HepG2 (cell line): ENCODE results near the gene CDC20B. TPM values are rescaled to one million over a fixed set of nuclear protein-coding genes. Genes with fewer than 3 reads are reported as not detected.

Source experiments
- ATAC-seq: fragments of 200-7000 bp; cut with Tn5 transposase; 3 replicates; pipeline ENCODE4 v1.9.1; 2020; ENCODE audit warnings: mild to moderate bottlenecking, moderate library complexity
- Bru-seq: library from RNA; stranded (reverse); fragments of 400-500 nt; gene quantifications from one replicate; lab custom pipeline; 2021; lab: Mats Ljungman, UMichigan
- BruChase-seq, 2 experiments: library from RNA; stranded (reverse); fragments of 400-500 nt; gene quantifications; one replicate each; lab custom pipeline; 2021; lab: Mats Ljungman, UMichigan
- BruUV-seq: library from RNA; stranded (reverse); fragments of 400-500 nt; replicated peaks from 2 replicates; lab custom pipeline; 2021; lab: Mats Ljungman, UMichigan
- CTCF ChIA-PET: fragments of 300-600 bp; formaldehyde crosslinking; extraction: SDS; loops from one replicate; lab custom pipeline; 2021; ENCODE audit warnings: low total read pairs, inconsistent platforms, low intra/inter-chr PET ratio; lab: Yijun Ruan, JAX
- POLR2A ChIA-PET: fragments of 350-600 bp; sonication (Branson Sonifier 250); formaldehyde crosslinking; loops from one replicate; lab custom pipeline; 2020; ENCODE audit warnings: antibody characterized with exemption, inconsistent platforms; lab: Yijun Ruan, JAX
- DNase-seq: peaks from one replicate; pipeline ENCODE4 v3.0.0-alpha.2; 2015; ENCODE audit warnings: low spot score
- FAIRE-seq: peaks from 3 replicates; lab custom pipeline; 2011; peaks lifted over from hg19 to GRCh38; lab: Jason Lieb, UNC
- H2AFZ ChIP-seq: one replicate; pipeline ENCODE4 v1.6.1; 2011; ENCODE audit warnings: low read length, inconsistent platforms
- H3K27ac ChIP-seq: fragments of 300-600 bp; 3 replicates; pipeline ENCODE4 v1.8.0; 2011; ENCODE audit warnings: mixed run types, mild to moderate bottlenecking, mixed read lengths, low read length, inconsistent platforms; ENCODE audit not compliant: insufficient read depth; ENCODE audit errors: extremely low read length
- H3K27me3 ChIP-seq, 2 experiments: fragments of 200-600 bp in 1 of 2; 2 replicates in 1 of 2; 3 replicates in 1 of 2; pipeline versions ENCODE4 v1.6.0 to v1.8.0; 2011; ENCODE audit warnings: low read length in 2 of 2, mild to moderate bottlenecking in 2 of 2, moderate library complexity in 2 of 2, inconsistent platforms in 1 of 2; ENCODE audit not compliant: insufficient read depth in 2 of 2, control insufficient read depth in 1 of 2
- H3K36me3 ChIP-seq, 2 experiments: fragments of 200-600 bp in 1 of 2; replicated peaks in 1 of 2; 2 replicates in 1 of 2; 3 replicates in 1 of 2; pipeline versions ENCODE4 v1.5.1 to v1.8.0; 2011; ENCODE audit warnings: low read length in 2 of 2, inconsistent platforms in 1 of 2; ENCODE audit not compliant: insufficient read depth in 2 of 2, control insufficient read depth in 1 of 2
- H3K4me1 ChIP-seq: 2 replicates; pipeline ENCODE4 v1.5.1; 2012; ENCODE audit warnings: low read length, inconsistent platforms; ENCODE audit not compliant: insufficient read depth
- H3K4me2 ChIP-seq: 2 replicates; pipeline ENCODE4 v1.6.0; 2011; ENCODE audit warnings: low read depth, low read length, inconsistent platforms
- H3K4me3 ChIP-seq, 3 experiments: fragments of 200-600 bp in 1 of 3; sonication (generic), shearing (Covaris generic) in 1 of 3; replicated peaks in 1 of 3; 2 replicates each; pipeline ENCODE4 v1.5.1; 2011 to 2016; ENCODE audit warnings: low read length in 3 of 3, inconsistent platforms in 2 of 3, low read depth in 2 of 3, mild to moderate bottlenecking in 2 of 3, control low read depth in 1 of 3, mixed read lengths in 1 of 3; ENCODE audit not compliant: insufficient read depth in 1 of 3
- H3K79me2 ChIP-seq: one replicate; pipeline ENCODE4 v1.6.1; 2011; ENCODE audit warnings: low read length, inconsistent platforms; ENCODE audit not compliant: insufficient read depth
- H3K9ac ChIP-seq: 2 replicates; pipeline ENCODE4 v1.6.0; 2011; ENCODE audit warnings: mild to moderate bottlenecking, low read depth, low read length, inconsistent platforms; ENCODE audit not compliant: insufficient read depth
- H3K9me3 ChIP-seq: 2 replicates; pipeline ENCODE4 v1.5.1; 2012; ENCODE audit warnings: mild to moderate bottlenecking, low read length
- H4K20me1 ChIP-seq: 2 replicates; pipeline ENCODE4 v1.6.0; 2011; ENCODE audit warnings: inconsistent platforms, mild to moderate bottlenecking, low read length, moderate library complexity; ENCODE audit not compliant: insufficient read depth
- CSRNP1 ChIP-seq: sonication (generic); formaldehyde crosslinking; IDR thresholded peaks from 2 replicates; pipeline ENCODE4 v1.8.1; 2023; ENCODE audit warnings: mild to moderate bottlenecking, missing genetic modification reagents
- HDAC1 ChIP-seq: sonication (generic); formaldehyde crosslinking; IDR thresholded peaks from 2 replicates; pipeline ENCODE4 v1.5.1; 2020; ENCODE audit warnings: mild to moderate bottlenecking, missing genetic modification reagents
- KDM5B ChIP-seq: sonication (generic); formaldehyde crosslinking; IDR thresholded peaks from 2 replicates; pipeline ENCODE4 v1.4.0; 2020; ENCODE audit warnings: missing genetic modification reagents, mild to moderate bottlenecking, borderline replicate concordance
- MXI1 ChIP-seq: IDR thresholded peaks from 3 replicates; pipeline ENCODE4 v1.6.1; 2012; ENCODE audit warnings: low read depth, low read length, inconsistent platforms, borderline replicate concordance
- NFYB ChIP-seq: sonication (generic); formaldehyde crosslinking; IDR thresholded peaks from 2 replicates; pipeline ENCODE4 v1.4.0; 2020; ENCODE audit warnings: missing genetic modification reagents
- NFYC ChIP-seq: IDR thresholded peaks from 2 replicates; pipeline ENCODE4 v1.6.1; 2016; ENCODE audit warnings: missing genetic modification reagents, missing compliant biosample characterization
- SIN3A ChIP-seq: IDR thresholded peaks from 2 replicates; pipeline ENCODE4 v1.6.1; 2011; ENCODE audit warnings: low read depth, mild to moderate bottlenecking, control low read depth, low read length, borderline replicate concordance
- THAP7 ChIP-seq: sonication (generic); formaldehyde crosslinking; IDR thresholded peaks from 2 replicates; pipeline ENCODE4 v1.8.1; 2023; ENCODE audit warnings: mild to moderate bottlenecking, missing genetic modification reagents
- ZFX ChIP-seq: sonication (generic); formaldehyde crosslinking; IDR thresholded peaks from 2 replicates; pipeline ENCODE4 v1.4.0; 2020; ENCODE audit warnings: mild to moderate bottlenecking, low read depth, missing genetic modification reagents, moderate library complexity
- ZSCAN21 ChIP-seq: sonication (generic); formaldehyde crosslinking; IDR thresholded peaks from 2 replicates; pipeline ENCODE4 v1.8.0; 2022; ENCODE audit warnings: mild to moderate bottlenecking, missing genetic modification reagents, moderate library complexity, borderline replicate concordance
- WGBS: methylation state at CpG from one replicate; pipeline ENCODE4 v1.1.6; 2017; ENCODE audit warnings: low lambda C conversion rate; 5-methylcytosine and 5-hydroxymethylcytosine counted together
- in situ Hi-C: cut with HindIII; loops from 2 replicates; pipeline ENCODE4 v1.10.0; 2017; ENCODE audit warnings: low pct_unique_long_range_greater_than_20kb; ENCODE audit not compliant: extremely low pct_ligation_motif_present
- intact Hi-C: fragments of 100-400 bp; cut with micrococcal nuclease; formaldehyde crosslinking; loops from one replicate; pipeline ENCODE4 v1.10.0; 2022; ENCODE audit not compliant: unreplicated experiment
- long read RNA-seq, 2 experiments: library from RNA in 1 of 2; library from polyadenylated mRNA in 1 of 2; stranded (forward) in 1 of 2; unstranded in 1 of 2; transcript quantifications; one replicate each; pipeline ENCODE4 v2.0.0, GENCODE V29; 2019 to 2022
- polyA minus RNA-seq, 3 experiments: library from RNA; depleted of rRNA, polyadenylated mRNA; stranded (reverse); fragments of >200 nt; gene quantifications; 2 replicates each; pipeline ENCODE4 v1.2.3, GENCODE V29; 2011; ENCODE audit warnings: low replicate concordance in 1 of 3
- polyA plus RNA-seq, 8 experiments: library from polyadenylated mRNA; depleted of rRNA in 3 of 8; stranded (reverse) in 7 of 8; unstranded in 1 of 8; fragments of >200 nt; fragmentation: Illumina TruSeq in 4 of 8; extraction: Trizol in 4 of 8; gene quantifications; 2 replicates each; pipeline versions ENCODE4 v1.2.1 to v1.2.3, GENCODE V29; 2011 to 2016; ENCODE audit warnings: low read depth in 4 of 8, missing spikeins in 1 of 8, mixed read lengths in 1 of 8; ENCODE audit not compliant: insufficient read depth in 1 of 8
- total RNA-seq, 5 experiments: library from RNA; depleted of rRNA; stranded (reverse); fragments of >200 nt; fragmentation: Illumina TruSeq; extraction: Trizol; gene quantifications; 2 replicates each; pipeline ENCODE4 v1.2.3, GENCODE V29; 2016; ENCODE audit warnings: low read depth in 1 of 5
- TF ChIP-seq, protein P1 (sequence below): sonication (generic); formaldehyde crosslinking; IDR thresholded peaks from 2 replicates; pipeline ENCODE4 v1.8.1; 2023; ENCODE audit warnings: missing genetic modification reagents, inconsistent platforms, borderline replicate concordance

CDC20B gene, protein sequence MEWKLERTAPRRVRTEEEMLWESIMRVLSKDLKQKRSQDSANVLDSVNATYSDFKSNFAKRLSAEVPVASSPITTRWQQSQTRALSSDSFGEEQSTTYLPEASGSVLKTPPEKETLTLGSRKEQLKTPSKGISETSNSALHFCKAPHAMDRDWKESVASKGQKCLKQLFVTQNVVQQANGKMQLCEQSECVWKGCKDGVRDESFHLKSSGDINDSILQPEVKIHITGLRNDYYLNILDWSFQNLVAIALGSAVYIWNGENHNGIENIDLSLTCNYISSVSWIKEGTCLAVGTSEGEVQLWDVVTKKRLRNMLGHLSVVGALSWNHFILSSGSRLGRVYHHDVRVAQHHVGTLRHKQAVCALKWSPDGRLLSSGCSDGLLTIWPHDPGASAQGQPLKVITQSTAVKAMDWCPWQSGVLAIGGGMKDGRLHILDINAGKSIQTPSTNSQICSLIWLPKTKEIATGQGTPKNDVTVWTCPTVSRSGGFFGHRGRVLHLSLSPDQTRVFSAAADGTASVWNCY
- total RNA-seq (2016; rRNA removed; fragmentation: Illumina TruSeq; extraction: Trizol) = not detected in 2 replicates
- total RNA-seq (2016; cell fraction: cytosol; rRNA removed; fragmentation: Illumina TruSeq; extraction: Trizol; ENCODE audit: low read depth) = not detected in 2 replicates
- total RNA-seq (2016; cell fraction: insoluble cytoplasmic fraction; rRNA removed; fragmentation: Illumina TruSeq; extraction: Trizol) = not detected in 2 replicates
- not detected in 2 replicates for total RNA-seq (2016; cell fraction: membrane; rRNA removed; fragmentation: Illumina TruSeq; extraction: Trizol)
- not detected in 2 replicates for total RNA-seq (2016; cell fraction: nucleus; rRNA removed; fragmentation: Illumina TruSeq; extraction: Trizol)
- polyA plus RNA-seq (2011; rRNA removed) = not detected in 2 replicates
- polyA plus RNA-seq (2011; cell fraction: cytosol; rRNA removed) = not detected in 2 replicates
- polyA plus RNA-seq (2011; cell fraction: nucleus; rRNA removed) = not detected in 2 replicates
- not detected in 2 replicates for polyA plus RNA-seq (2012)
- polyA plus RNA-seq (2016; cell fraction: cytosol; fragmentation: Illumina TruSeq; extraction: Trizol; ENCODE audit: low read depth) = not detected in 2 replicates
- not detected in 2 replicates for polyA plus RNA-seq (2016; cell fraction: insoluble cytoplasmic fraction; fragmentation: Illumina TruSeq; extraction: Trizol; ENCODE audit: low read depth)
- not detected in 2 replicates for polyA plus RNA-seq (2016; cell fraction: membrane; fragmentation: Illumina TruSeq; extraction: Trizol; ENCODE audit: low read depth)
- polyA plus RNA-seq (2016; cell fraction: nucleus; fragmentation: Illumina TruSeq; extraction: Trizol; ENCODE audit: insufficient read depth, low read depth) = not detected in 2 replicates
- polyA minus RNA-seq (2011; rRNA and poly(A)+ RNA removed; ENCODE audit: low replicate concordance) = not detected in 2 replicates
- not detected in 2 replicates for polyA minus RNA-seq (2011; cell fraction: cytosol; rRNA and poly(A)+ RNA removed)
- polyA minus RNA-seq (2011; cell fraction: nucleus; rRNA and poly(A)+ RNA removed) = not detected in 2 replicates
- Bru-seq, nascent RNA = not detected
- BruChase-seq, experiment 1, labeled RNA remaining after a 6-hour chase = not detected
- BruChase-seq, experiment 2, labeled RNA remaining after a 2-hour chase = not detected
- long read RNA-seq, experiment 1 = 0 reads
- long read RNA-seq, experiment 2 = 0 reads

DNA sequence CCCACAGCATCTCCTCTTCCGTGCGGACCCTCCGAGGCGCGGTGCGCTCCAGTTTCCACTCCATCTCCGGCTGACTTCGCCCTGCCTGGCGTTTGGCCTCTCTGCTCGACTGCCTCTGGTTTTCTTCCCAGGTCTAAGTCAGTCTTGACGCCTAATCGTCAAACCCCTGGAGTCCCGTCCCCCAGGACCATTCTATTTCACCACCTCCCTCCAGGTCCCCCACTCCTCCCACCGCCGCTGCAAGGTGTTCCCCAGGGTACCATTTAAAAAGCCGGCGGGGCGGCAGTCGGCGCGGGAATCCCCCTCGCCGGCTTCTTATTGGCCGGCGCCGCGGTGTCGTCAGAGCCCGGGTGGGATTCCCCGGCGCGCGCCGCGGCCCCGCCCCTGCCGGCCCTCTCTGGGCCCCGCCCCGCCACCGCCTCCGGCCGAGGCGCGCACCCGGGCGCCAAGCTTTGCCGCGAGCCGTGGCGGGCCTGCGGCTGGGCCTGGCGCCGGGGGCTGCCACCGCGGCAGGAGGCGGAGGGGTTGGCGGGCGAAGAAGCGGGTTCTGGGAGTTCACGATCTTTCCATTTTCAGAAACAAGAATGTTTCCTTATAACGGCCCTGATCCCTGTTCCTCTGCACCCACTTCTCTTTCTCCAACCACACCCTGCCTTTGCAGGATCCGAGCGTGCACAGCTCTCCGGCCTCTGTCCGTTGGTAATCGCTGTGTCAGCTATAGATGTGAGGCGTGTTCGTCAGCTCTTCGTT is at the start of gene CDC20B:
CDC20B (minus strand) TSS at position 241 of the 750 bp plus-strand sequence; CDS start at position 64, 177 bp downstream.
- Histone ChIP-seq H4K20me1 (no peaks in the 10 kb centered on the region; the same call in 1 of the 2 replicates), H3K9me3 (no peaks in the 10 kb centered on the region), H2AFZ (peak within 1 kb of the TSS; percentile 66), H3K4me2 (peak within 1 kb of the TSS; percentile 97), H3K36me3 (no peaks in the 10 kb centered on the region), H3K9ac (peak within 1 kb of the TSS; percentile 49), H3K4me1 (peaks cover 39% of the 10 kb centered on the region), H3K27ac (no peak within 1 kb of the TSS), H3K4me3 (peak within 1 kb of the TSS; percentile 52 to 70 (median 59)), H3K79me2 (no peaks in the 10 kb centered on the region), H3K27me3 (peaks cover 2 to 39% of the 10 kb centered on the region in 2 experiments; a peak in 3 of 5 replicates)
- DNase-seq (peak; percentile 23), FAIRE-seq (no peak), ATAC-seq (peak; percentile 83)
- ChIA-PET POLR2A (no interaction called here), CTCF (no interaction called here)
- intact Hi-C loops = loop anchor here (1.0 to 10.0 kb wide), 7 partner anchors 54 to 762 kb away; partner anchors contain the start of genes DHX29, MCIDAS and MTREX
- in situ Hi-C loops = loop anchor here (5.0 to 25.0 kb wide), 2 partner anchors 519 to 661 kb away; partner anchors contain the start of gene SNX18
- no TSS peak for BruUV-seq
- 1% methylated on average over 30 of the region's 69 CpGs for WGBS
- TF ChIP-seq, protein P1, sequence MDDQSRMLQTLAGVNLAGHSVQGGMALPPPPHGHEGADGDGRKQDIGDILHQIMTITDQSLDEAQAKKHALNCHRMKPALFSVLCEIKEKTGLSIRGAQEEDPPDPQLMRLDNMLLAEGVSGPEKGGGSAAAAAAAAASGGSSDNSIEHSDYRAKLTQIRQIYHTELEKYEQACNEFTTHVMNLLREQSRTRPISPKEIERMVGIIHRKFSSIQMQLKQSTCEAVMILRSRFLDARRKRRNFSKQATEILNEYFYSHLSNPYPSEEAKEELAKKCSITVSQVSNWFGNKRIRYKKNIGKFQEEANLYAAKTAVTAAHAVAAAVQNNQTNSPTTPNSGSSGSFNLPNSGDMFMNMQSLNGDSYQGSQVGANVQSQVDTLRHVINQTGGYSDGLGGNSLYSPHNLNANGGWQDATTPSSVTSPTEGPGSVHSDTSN = no peak
- 0 out of 2 replicates have a peak, but pooled peaks have one; percentile 26 for TF ChIP-seq CSRNP1 (CRISPR knock-in tag)
- peak; percentile 86; the same call in 1 of the 2 replicates for TF ChIP-seq SIN3A
- peak; percentile 32; the same call in 1 of the 3 replicates for TF ChIP-seq MXI1
- TF ChIP-seq HDAC1 = 0 out of 2 replicates have a peak, but pooled peaks have one; percentile 19
- TF ChIP-seq ZSCAN21 (CRISPR knock-in tag) = no peak
- 0 out of 2 replicates have a peak, but pooled peaks have one; percentile 38 for TF ChIP-seq THAP7 (CRISPR knock-in tag)
- peak; percentile 64 for TF ChIP-seq ZFX
- peak; percentile 60 for TF ChIP-seq NFYC (CRISPR knock-in tag)
- TF ChIP-seq NFYB (CRISPR knock-in tag) = peak; percentile 69
- TF ChIP-seq KDM5B (CRISPR knock-in tag) = peak; percentile 11; the same call in 1 of the 2 replicates
